Neural progenitor cell (in vitro differentiated cells): ENCODE results near the gene PROSER3. TPM values are rescaled to one million over a fixed set of nuclear protein-coding genes. Genes with fewer than 3 reads are reported as not detected.

Source experiments
- DNase-seq: peaks from one replicate; pipeline ENCODE4 v3.0.0-alpha.2; 2016; ENCODE audit warnings: low spot score
- H2AFZ ChIP-seq: fragments of 200-600 bp; sonication (generic); replicated peaks from 2 replicates; pipeline ENCODE4 v1.6.1; 2016; ENCODE audit warnings: antibody characterized with exemption
- H3F3A ChIP-seq: fragments of 200-600 bp; sonication (generic); 2 replicates; pipeline ENCODE4 v1.6.1; 2016; ENCODE audit warnings: antibody characterized with exemption, low read depth
- H3K27ac ChIP-seq: fragments of 200-600 bp; sonication (generic); 2 replicates; pipeline ENCODE4 v1.5.1; 2016; ENCODE audit warnings: mild to moderate bottlenecking
- H3K27me3 ChIP-seq: fragments of 200-600 bp; sonication (generic); 2 replicates; pipeline ENCODE4 v1.6.1; 2016; ENCODE audit warnings: mild to moderate bottlenecking, moderate library complexity
- H3K36me3 ChIP-seq: fragments of 200-600 bp; sonication (generic); 2 replicates; pipeline ENCODE4 v1.5.1; 2016
- H3K4me1 ChIP-seq: fragments of 200-600 bp; sonication (generic); 2 replicates; pipeline ENCODE4 v1.6.1; 2016; ENCODE audit warnings: mixed run types
- H3K4me2 ChIP-seq: fragments of 200-600 bp; sonication (generic); 2 replicates; pipeline ENCODE4 v1.6.1; 2016
- H3K4me3 ChIP-seq: fragments of 200-600 bp; sonication (generic); 2 replicates; pipeline ENCODE4 v1.5.1; 2016
- H3K79me2 ChIP-seq: fragments of 200-600 bp; sonication (generic); 2 replicates; pipeline ENCODE4 v1.6.1; 2016; ENCODE audit warnings: low read depth
- H3K9ac ChIP-seq: fragments of 200-600 bp; sonication (generic); 2 replicates; pipeline ENCODE4 v1.6.1; 2016
- H3K9me3 ChIP-seq: fragments of 200-600 bp; sonication (generic); 2 replicates; pipeline ENCODE4 v1.5.1; 2016; ENCODE audit warnings: low read depth
- H4K20me1 ChIP-seq: fragments of 200-600 bp; sonication (generic); 2 replicates; pipeline ENCODE4 v1.6.1; 2016; ENCODE audit warnings: low read depth
- H3K27ac Mint-ChIP-seq: 3 replicates; pipeline ENCODE4 v1.8.0; 2021; ENCODE audit warnings: mixed read lengths
- H3K27me3 Mint-ChIP-seq: 2 replicates; pipeline ENCODE4 v1.8.0; 2022; ENCODE audit warnings: low read depth, mild to moderate bottlenecking, inconsistent platforms, moderate library complexity, mixed read lengths; ENCODE audit not compliant: insufficient read depth
- H3K36me3 Mint-ChIP-seq: 3 replicates; pipeline ENCODE4 v1.8.0; 2021; ENCODE audit warnings: mixed read lengths
- H3K4me1 Mint-ChIP-seq: 3 replicates; pipeline ENCODE4 v1.8.0; 2021; ENCODE audit warnings: mixed read lengths
- H3K4me3 Mint-ChIP-seq: 3 replicates; pipeline ENCODE4 v1.8.0; 2021; ENCODE audit warnings: mild to moderate bottlenecking, moderate library complexity, mixed read lengths
- H3K9me3 Mint-ChIP-seq: 3 replicates; pipeline ENCODE4 v1.8.0; 2020; ENCODE audit warnings: mixed read lengths
- CTCF ChIP-seq: fragments of 200-600 bp; sonication (generic); IDR thresholded peaks from 2 replicates; pipeline ENCODE4 v1.5.1; 2017; ENCODE audit warnings: antibody characterized with exemption, mild to moderate bottlenecking
- EZH2 ChIP-seq: fragments of 200-600 bp; sonication (generic); IDR thresholded peaks from 2 replicates; pipeline ENCODE4 v1.6.1; 2017; ENCODE audit warnings: antibody characterized with exemption, mild to moderate bottlenecking, moderate library complexity
- EZH2phosphoT487 ChIP-seq: fragments of 200-600 bp; sonication (generic); IDR thresholded peaks from 2 replicates; pipeline ENCODE4 v1.6.1; 2017; ENCODE audit warnings: antibody characterized with exemption
- total RNA-seq: library from RNA; depleted of rRNA; stranded (reverse); fragments of >200 nt; gene quantifications from 2 replicates; pipeline ENCODE4 v1.2.3, GENCODE V29; 2015; ENCODE audit warnings: low replicate concordance

The PROSER3 gene
- total RNA-seq, 1 donor from 2014 or later: 7.1 TPM

GRCh38 chr19:35729763-35730162 lies 28.2 kb upstream of the PROSER3 start:
- Mint-ChIP-seq H3K27ac (no peak overlapping the region), H3K4me3 (no peak overlapping the region), H3K27me3 (peaks cover 11% of the 10 kb centered on the region), H3K4me1 (no peaks in the 10 kb centered on the region), H3K9me3 (no peaks in the 10 kb centered on the region), H3K36me3 (peaks cover 47% of the 10 kb centered on the region)
- no peaks in the 10 kb centered on the region for H3F3A ChIP-seq
- H3K27me3 ChIP-seq: no peaks in the 10 kb centered on the region
- H4K20me1 ChIP-seq: no peaks in the 10 kb centered on the region
- H2AFZ ChIP-seq: no peak overlapping the region
- TF ChIP-seq EZH2phosphoT487 (no peak), CTCF (no peak), EZH2 (no peak)
- DNase-seq: no peak
- H3K36me3 ChIP-seq: no peaks in the 10 kb centered on the region
- no peak overlapping the region for H3K4me3 ChIP-seq
- H3K27ac ChIP-seq: no peak overlapping the region
- no peaks in the 10 kb centered on the region for H3K79me2 ChIP-seq
- H3K4me1 ChIP-seq: no peaks in the 10 kb centered on the region
- H3K4me2 ChIP-seq: no peak overlapping the region
- no peak overlapping the region for H3K9ac ChIP-seq
- H3K9me3 ChIP-seq: no peaks in the 10 kb centered on the region

DNA sequence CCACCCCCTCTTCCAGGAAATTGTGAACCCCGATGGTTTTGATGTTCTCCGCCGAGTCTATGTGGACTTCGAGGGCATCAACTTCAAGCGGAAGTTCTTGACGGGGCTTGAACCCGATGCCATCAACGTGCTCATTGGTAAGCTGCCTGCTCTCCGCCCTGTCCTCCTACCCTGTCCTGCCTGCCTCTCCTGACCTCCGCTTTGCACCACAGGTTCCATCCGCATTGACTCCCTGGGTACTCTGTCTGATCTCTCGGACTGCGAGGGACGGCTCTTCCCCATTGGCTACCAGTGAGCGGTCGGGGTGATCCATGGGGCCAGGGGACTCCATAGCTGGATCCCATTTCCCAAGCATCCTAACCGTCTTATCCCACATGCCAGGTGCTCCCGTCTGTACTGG lies 27.6 kb upstream of the PROSER3 start:
- Mint-ChIP-seq H3K9me3 (no peaks in the 10 kb centered on the region), H3K27me3 (peaks cover 11% of the 10 kb centered on the region), H3K4me1 (no peaks in the 10 kb centered on the region), H3K36me3 (peaks cover 43% of the 10 kb centered on the region), H3K27ac (no peak overlapping the region), H3K4me3 (no peak overlapping the region)
- H3K4me2 ChIP-seq: no peak overlapping the region
- no peaks in the 10 kb centered on the region for H3K4me1 ChIP-seq
- no peak overlapping the region for H2AFZ ChIP-seq
- H3K36me3 ChIP-seq: no peaks in the 10 kb centered on the region
- TF ChIP-seq EZH2: no peak
- no peak for TF ChIP-seq EZH2phosphoT487
- no peak for TF ChIP-seq CTCF
- no peak overlapping the region for H3K9ac ChIP-seq
- H3K79me2 ChIP-seq: no peaks in the 10 kb centered on the region
- no peak for DNase-seq
- no peak overlapping the region for H3K27ac ChIP-seq
- H3K4me3 ChIP-seq: no peak overlapping the region
- H3F3A ChIP-seq: no peaks in the 10 kb centered on the region
- no peaks in the 10 kb centered on the region for H4K20me1 ChIP-seq
- no peaks in the 10 kb centered on the region for H3K27me3 ChIP-seq
- no peaks in the 10 kb centered on the region for H3K9me3 ChIP-seq

- Histone ChIP-seq H3K36me3 (no peaks in the 10 kb centered on the region), H4K20me1 (no peaks in the 10 kb centered on the region)
- TF ChIP-seq EZH2phosphoT487 (no peak), EZH2 (no peak), CTCF (no peak)
Measured at GRCh38 chr19:35731353-35731752, 26.6 kb upstream of the PROSER3 start.

More at GRCh38 chr19:35731353-35731752, 26.6 kb upstream of the PROSER3 start:
- no peak overlapping the region for H3K4me3 ChIP-seq
- H3K4me1 Mint-ChIP-seq: no peaks in the 10 kb centered on the region
- no peaks in the 10 kb centered on the region for H3K9me3 Mint-ChIP-seq
- H3K27ac ChIP-seq: no peak overlapping the region
- no peaks in the 10 kb centered on the region for H3F3A ChIP-seq
- DNase-seq: no peak
- H3K27ac Mint-ChIP-seq: no peak overlapping the region
- H3K27me3 Mint-ChIP-seq: peaks cover 10% of the 10 kb centered on the region
- peaks cover 38% of the 10 kb centered on the region for H3K36me3 Mint-ChIP-seq
- H3K27me3 ChIP-seq: no peaks in the 10 kb centered on the region
- H3K9me3 ChIP-seq: no peaks in the 10 kb centered on the region
- no peak overlapping the region for H2AFZ ChIP-seq
- no peaks in the 10 kb centered on the region for H3K79me2 ChIP-seq
- H3K4me2 ChIP-seq: no peak overlapping the region
- no peak overlapping the region for H3K9ac ChIP-seq
- H3K4me3 Mint-ChIP-seq: no peak overlapping the region
- H3K4me1 ChIP-seq: no peaks in the 10 kb centered on the region
